ENCODE data around the gene SVBP. TPM values are rescaled to one million over a fixed set of nuclear protein-coding genes. Genes with fewer than 3 reads are reported as not detected.

Gene SVBP
- total and polyA plus RNA-seq, 4 experiments from 2014 or later: 20.4 to 48.0 (median 31.1) TPM

DNA sequence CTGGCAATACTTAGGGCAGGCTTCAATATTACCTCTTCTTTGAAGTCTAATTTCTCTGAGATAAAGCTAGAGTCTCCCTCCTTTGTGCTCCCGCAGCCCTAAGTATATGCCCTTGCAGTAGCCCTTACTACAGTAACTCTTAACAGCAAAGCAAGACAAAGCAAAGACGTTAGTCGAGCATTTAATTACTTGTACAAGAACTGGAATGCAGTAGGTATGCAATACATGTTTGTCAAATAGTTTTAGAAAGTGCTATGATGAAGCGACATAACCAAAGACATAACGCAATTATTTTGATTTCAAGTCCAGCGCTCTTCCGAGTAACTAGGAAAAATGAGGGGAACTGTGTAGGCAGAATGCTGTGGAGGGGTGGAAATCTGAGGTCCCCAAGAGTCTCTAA is 51.9 kb downstream of the SVBP start:
- H3K9me3 ChIP-seq (ENCODE audit: control insufficient read depth in 1 of 2, low read length in 2 of 2): no peaks in the 10 kb centered on the region
- no peak overlapping the region for H3K27ac ChIP-seq (ENCODE audit: low read depth, low read length)
- no peak for DNase-seq
- intact Hi-C loops (cut with micrococcal nuclease): loop anchor here (5.0 kb wide), 1 partner anchor 407 kb away; the partner anchor contains the start of genes CFAP57 and EBNA1BP2
- H3K27me3 ChIP-seq (ENCODE audit: insufficient read depth, low read length): no peaks in the 10 kb centered on the region
- H3K27ac Mint-ChIP-seq: no peak overlapping the region
- H3K36me3 ChIP-seq (ENCODE audit: insufficient read depth, low read length): no peaks in the 10 kb centered on the region
- ChIA-PET POLR2A (ENCODE audit: partially characterized antibody) (interaction anchor here (1.5 to 3.8 kb wide), 9 partner anchors 7 to 308 kb away, joined by 3 to 72 read pairs (median 16); partner anchors contain the start of genes ERMAP, PPCS, PPIH and SVBP), CTCF (ENCODE audit: partially characterized antibody) (interaction anchor here (0.9 to 3.7 kb wide), 7 partner anchors 8 to 427 kb away, joined by 3 to 27 read pairs (median 15); partner anchors contain the start of gene ZNF691)
- peaks cover 44% of the 10 kb centered on the region for H3K4me1 ChIP-seq (ENCODE audit: insufficient read depth, low read length)
- no peak overlapping the region for H3K4me3 Mint-ChIP-seq
- H3K36me3 Mint-ChIP-seq: peaks cover 4 to 15% of the 10 kb centered on the region in 2 donors
- peak overlapping the region; percentile 67 to 98 for H3K4me3 ChIP-seq (ENCODE audit: low read length in 2 of 2)
- peaks cover 12 to 35% (median 20%) of the 10 kb centered on the region in 4 donors for H3K4me1 Mint-ChIP-seq
- H3K27me3 Mint-ChIP-seq: no peaks in the 10 kb centered on the region
- no peaks in the 10 kb centered on the region for H3K9me3 Mint-ChIP-seq

DNA sequence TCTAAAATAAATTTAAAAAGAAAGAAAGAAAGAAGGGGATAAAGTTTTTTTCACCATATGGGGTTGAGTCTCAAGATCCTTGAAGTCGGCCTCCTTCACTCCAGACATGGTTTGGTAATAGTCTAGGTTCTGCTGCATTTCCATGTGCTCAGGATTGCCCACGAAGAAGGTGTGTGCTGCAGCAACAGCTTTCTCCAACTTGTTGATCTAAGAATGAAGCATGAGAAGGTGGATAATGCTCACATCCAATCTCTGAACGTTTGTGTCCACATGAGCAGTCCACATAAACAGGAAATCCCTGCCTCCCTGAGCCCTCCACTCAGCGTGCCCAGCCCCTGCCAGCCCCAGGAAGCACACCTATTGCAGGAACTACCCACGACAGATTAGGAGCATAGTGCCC is 54.9 kb downstream of the SVBP start:
- H3K36me3 Mint-ChIP-seq: peaks cover 13 to 24% of the 10 kb centered on the region in 2 donors
- H3K9me3 ChIP-seq (ENCODE audit: control insufficient read depth in 1 of 2, low read length in 2 of 2): no peaks in the 10 kb centered on the region
- H3K4me1 ChIP-seq (ENCODE audit: insufficient read depth, low read length): peaks cover 18% of the 10 kb centered on the region
- H3K36me3 ChIP-seq (ENCODE audit: insufficient read depth, low read length): peaks cover 21% of the 10 kb centered on the region
- ChIA-PET POLR2A (ENCODE audit: partially characterized antibody) (no interaction called here), CTCF (ENCODE audit: partially characterized antibody) (interaction anchor here (1.3 kb wide), 1 partner anchor 11 kb away, joined by 4 read pairs; no protein-coding TSS in a partner anchor)
- H3K27ac ChIP-seq (ENCODE audit: low read depth, low read length): no peak overlapping the region
- H3K27ac Mint-ChIP-seq: peak overlapping the region in 1 of 7 donors; percentile 59
- H3K27me3 Mint-ChIP-seq: no peaks in the 10 kb centered on the region
- intact Hi-C loops (cut with micrococcal nuclease): no loop called here
- H3K9me3 Mint-ChIP-seq: no peaks in the 10 kb centered on the region
- H3K4me3 Mint-ChIP-seq: no peak overlapping the region
- H3K4me3 ChIP-seq (ENCODE audit: low read length in 2 of 2): no peak overlapping the region
- DNase-seq: no peak
- H3K27me3 ChIP-seq (ENCODE audit: insufficient read depth, low read length): no peaks in the 10 kb centered on the region
- H3K4me1 Mint-ChIP-seq: peaks cover 0 to 6% (median 2%) of the 10 kb centered on the region in 4 donors

GRCh38 chr1:42761567-42761966 is 55.6 kb downstream of the SVBP start:
- H3K27me3 Mint-ChIP-seq: no peaks in the 10 kb centered on the region
- peaks cover 20 to 27% of the 10 kb centered on the region in 2 donors for H3K36me3 Mint-ChIP-seq
- no peaks in the 10 kb centered on the region for H3K9me3 Mint-ChIP-seq
- Histone ChIP-seq H3K27ac (ENCODE audit: low read depth, low read length) (no peak overlapping the region), H3K4me3 (ENCODE audit: low read length in 2 of 2) (no peak overlapping the region), H3K9me3 (ENCODE audit: control insufficient read depth in 1 of 2, low read length in 2 of 2) (no peaks in the 10 kb centered on the region), H3K4me1 (ENCODE audit: insufficient read depth, low read length) (peaks cover 18% of the 10 kb centered on the region), H3K27me3 (ENCODE audit: insufficient read depth, low read length) (no peaks in the 10 kb centered on the region), H3K36me3 (ENCODE audit: insufficient read depth, low read length) (peaks cover 27% of the 10 kb centered on the region)
- POLR2A ChIA-PET (ENCODE audit: partially characterized antibody): no interaction called here
- H3K4me3 Mint-ChIP-seq: no peak overlapping the region
- no peak overlapping the region for H3K27ac Mint-ChIP-seq
- CTCF ChIA-PET (ENCODE audit: partially characterized antibody): interaction anchor here (0.6 kb wide), 1 partner anchor 154 kb away, joined by 3 read pairs; no protein-coding TSS in a partner anchor
- intact Hi-C loops (cut with micrococcal nuclease): no loop called here
- peaks cover 0 to 5% (median 2%) of the 10 kb centered on the region in 4 donors for H3K4me1 Mint-ChIP-seq
- no peak for DNase-seq

- Mint-ChIP-seq H3K4me3 (no peak overlapping the region), H3K36me3 (peaks cover 42 to 48% of the 10 kb centered on the region in 2 donors), H3K4me1 (peaks cover 0 to 7% (median under 1%) of the 10 kb centered on the region in 4 donors), H3K27me3 (no peaks in the 10 kb centered on the region), H3K27ac (peak overlapping the region in 3 of 7 donors; percentile 22 to 53 (median 41)), H3K9me3 (no peaks in the 10 kb centered on the region)
- no peak for DNase-seq
- Histone ChIP-seq H3K27me3 (ENCODE audit: insufficient read depth, low read length) (no peaks in the 10 kb centered on the region), H3K9me3 (ENCODE audit: control insufficient read depth in 1 of 2, low read length in 2 of 2) (no peaks in the 10 kb centered on the region), H3K36me3 (ENCODE audit: insufficient read depth, low read length) (peaks cover 49% of the 10 kb centered on the region), H3K4me1 (ENCODE audit: insufficient read depth, low read length) (no peaks in the 10 kb centered on the region), H3K4me3 (ENCODE audit: low read length in 2 of 2) (no peak overlapping the region), H3K27ac (ENCODE audit: low read depth, low read length) (no peak overlapping the region)
- intact Hi-C loops (cut with micrococcal nuclease): no loop called here
- CTCF ChIA-PET (ENCODE audit: partially characterized antibody): interaction anchor here (0.7 to 2.9 kb wide), 4 partner anchors 8 to 94 kb away, joined by 3 to 18 read pairs (median 5); partner anchors contain the start of genes C1orf50 and P3H1
- POLR2A ChIA-PET (ENCODE audit: partially characterized antibody): interaction anchor here (3.1 kb wide), 1 partner anchor 8 kb away, joined by 16 read pairs; the partner anchor contains the start of genes C1orf50 and P3H1
Observed at GRCh38 chr1:42759114-42759513, 58.1 kb downstream of the SVBP start.

- Histone ChIP-seq H3K9me3 (ENCODE audit: control insufficient read depth in 1 of 2, low read length in 2 of 2) (no peaks in the 10 kb centered on the region), H3K36me3 (ENCODE audit: insufficient read depth, low read length) (peaks cover 52% of the 10 kb centered on the region), H3K4me1 (ENCODE audit: insufficient read depth, low read length) (no peaks in the 10 kb centered on the region), H3K27ac (ENCODE audit: low read depth, low read length) (no peak overlapping the region), H3K4me3 (ENCODE audit: low read length in 2 of 2) (no peak overlapping the region), H3K27me3 (ENCODE audit: insufficient read depth, low read length) (no peaks in the 10 kb centered on the region)
- Mint-ChIP-seq H3K9me3 (no peaks in the 10 kb centered on the region), H3K4me3 (no peak overlapping the region), H3K36me3 (peaks cover 46 to 53% of the 10 kb centered on the region in 2 donors), H3K27me3 (no peaks in the 10 kb centered on the region), H3K27ac (no peak overlapping the region), H3K4me1 (peaks cover 0 to 10% (median under 1%) of the 10 kb centered on the region in 4 donors)
- ChIA-PET POLR2A (ENCODE audit: partially characterized antibody) (interaction anchor here (3.1 kb wide), 1 partner anchor 9 kb away, joined by 16 read pairs; the partner anchor contains the start of genes C1orf50 and P3H1), CTCF (ENCODE audit: partially characterized antibody) (interaction anchor here (1.3 to 2.9 kb wide), 3 partner anchors 8 to 67 kb away, joined by 3 to 18 read pairs (median 7); partner anchors contain the start of genes C1orf50 and P3H1)
- no peak for DNase-seq
- intact Hi-C loops (cut with micrococcal nuclease): no loop called here
Observed at GRCh38 chr1:42758641-42759040, 58.6 kb downstream of the SVBP start.

- H3K27me3 ChIP-seq (ENCODE audit: insufficient read depth, low read length): no peaks in the 10 kb centered on the region
- ChIA-PET POLR2A (ENCODE audit: partially characterized antibody) (interaction anchor here (3.1 kb wide), 1 partner anchor 9 kb away, joined by 16 read pairs; the partner anchor contains the start of genes C1orf50 and P3H1), CTCF (ENCODE audit: partially characterized antibody) (interaction anchor here (0.6 to 2.9 kb wide), 5 partner anchors 9 to 67 kb away, joined by 3 to 18 read pairs (median 3); partner anchors contain the start of genes C1orf50 and P3H1)
- H3K4me3 ChIP-seq (ENCODE audit: low read length in 2 of 2): no peak overlapping the region
- Mint-ChIP-seq H3K9me3 (no peaks in the 10 kb centered on the region), H3K36me3 (peaks cover 51 to 60% of the 10 kb centered on the region in 2 donors), H3K4me3 (no peak overlapping the region), H3K27ac (no peak overlapping the region), H3K27me3 (no peaks in the 10 kb centered on the region), H3K4me1 (peaks cover 0 to 10% (median under 1%) of the 10 kb centered on the region in 4 donors)
- no peak for DNase-seq
- no peaks in the 10 kb centered on the region for H3K9me3 ChIP-seq (ENCODE audit: control insufficient read depth in 1 of 2, low read length in 2 of 2)
- H3K36me3 ChIP-seq (ENCODE audit: insufficient read depth, low read length): peaks cover 58% of the 10 kb centered on the region
- H3K4me1 ChIP-seq (ENCODE audit: insufficient read depth, low read length): no peaks in the 10 kb centered on the region
- H3K27ac ChIP-seq (ENCODE audit: low read depth, low read length): no peak overlapping the region
- intact Hi-C loops (cut with micrococcal nuclease): no loop called here
Observed at GRCh38 chr1:42757892-42758275, 59.3 kb downstream of the SVBP start.
